SJSA1 (cell line): ENCODE results near the gene PBLD. TPM values are rescaled to one million over a fixed set of nuclear protein-coding genes. Genes with fewer than 3 reads are reported as not detected.

Experiments
- DNase-seq, 2 experiments: peaks; one replicate each; pipeline ENCODE4 v3.0.0-alpha.2; 2015 to 2020; ENCODE audit warnings: low spot score in 2 of 2, low read depth in 1 of 2
- H3K27ac ChIP-seq: fragments of 250-450 bp; sonication (Bioruptor Pico); 2 replicates; pipeline ENCODE4 v1.5.1; 2020; ENCODE audit warnings: mild to moderate bottlenecking, moderate library complexity
- H3K27me3 ChIP-seq: fragments of 250-450 bp; sonication (Bioruptor Pico); replicated peaks from 2 replicates; pipeline ENCODE4 v1.5.1; 2020; ENCODE audit warnings: mild to moderate bottlenecking, moderate library complexity
- H3K36me3 ChIP-seq: fragments of 250-450 bp; sonication (Bioruptor Pico); 2 replicates; pipeline ENCODE4 v1.5.1; 2020; ENCODE audit warnings: mild to moderate bottlenecking
- H3K4me1 ChIP-seq: fragments of 250-450 bp; sonication (Bioruptor Pico); replicated peaks from 2 replicates; pipeline ENCODE4 v1.6.1; 2021; ENCODE audit warnings: mild to moderate bottlenecking
- H3K4me3 ChIP-seq: fragments of 250-450 bp; sonication (Bioruptor Pico); 2 replicates; pipeline ENCODE4 v1.5.1; 2020; ENCODE audit warnings: mild to moderate bottlenecking
- H3K9me3 ChIP-seq: fragments of 250-450 bp; sonication (Bioruptor Pico); replicated peaks from 2 replicates; pipeline ENCODE4 v1.5.1; 2020; ENCODE audit warnings: mild to moderate bottlenecking
- total RNA-seq: library from RNA; depleted of rRNA; stranded (reverse); fragments of >200 nt; shearing (Covaris generic); gene quantifications from 2 replicates; pipeline ENCODE4 v1.2.3, GENCODE V29; 2014; rRNA removed

The PBLD gene
- 3.2 and 3.3 TPM in 2 replicates for total RNA-seq

GRCh38 chr10:68332259-68333057, at the start of gene PBLD:
Gene PBLD (minus strand): TSS chr10:68332928. CDS start chr10:68306844, 26,084 bp downstream.
- Histone ChIP-seq H3K9me3 (no peaks in the 10 kb centered on the region; the same call in 1 of the 2 replicates), H3K4me3 (peak within 1 kb of the TSS; percentile 91), H3K27ac (peak within 1 kb of the TSS; percentile 98), H3K4me1 (peaks cover 43% of the 10 kb centered on the region), H3K27me3 (no peaks in the 10 kb centered on the region), H3K36me3 (peaks cover 50% of the 10 kb centered on the region)
- peak; percentile 83 to 91 for DNase-seq

GRCh38 chr10:68371604-68372003, 38.9 kb upstream of the PBLD start:
- Histone ChIP-seq H3K9me3 (no peaks in the 10 kb centered on the region), H3K27me3 (no peaks in the 10 kb centered on the region), H3K4me1 (no peaks in the 10 kb centered on the region), H3K4me3 (no peak overlapping the region), H3K27ac (no peak overlapping the region), H3K36me3 (peaks cover 44% of the 10 kb centered on the region)
- DNase-seq = no peak

GRCh38 chr10:68367121-68367520, 34.4 kb upstream of the PBLD start:
- DNase-seq = no peak
- no peak overlapping the region for H3K27ac ChIP-seq
- peaks cover 28% of the 10 kb centered on the region for H3K36me3 ChIP-seq
- H3K27me3 ChIP-seq = no peaks in the 10 kb centered on the region
- no peak overlapping the region for H3K4me3 ChIP-seq
- H3K9me3 ChIP-seq = no peaks in the 10 kb centered on the region
- H3K4me1 ChIP-seq = no peaks in the 10 kb centered on the region

GRCh38 chr10:68366600-68366999, 33.9 kb upstream of the PBLD start:
- no peaks in the 10 kb centered on the region for H3K9me3 ChIP-seq

GRCh38 chr10:68365611-68366010, 32.9 kb upstream of the PBLD start:
- Histone ChIP-seq H3K4me3 (no peak overlapping the region), H3K36me3 (peaks cover 27% of the 10 kb centered on the region), H3K27ac (no peak overlapping the region), H3K27me3 (no peaks in the 10 kb centered on the region), H3K9me3 (no peaks in the 10 kb centered on the region), H3K4me1 (no peaks in the 10 kb centered on the region)
- DNase-seq = no peak

More at GRCh38 chr10:68366600-68366999, 33.9 kb upstream of the PBLD start:
- Histone ChIP-seq H3K27ac (no peak overlapping the region), H3K4me1 (no peaks in the 10 kb centered on the region), H3K27me3 (no peaks in the 10 kb centered on the region), H3K36me3 (peaks cover 27% of the 10 kb centered on the region), H3K4me3 (no peak overlapping the region)
- no peak for DNase-seq

- no peak for DNase-seq
- Histone ChIP-seq H3K4me1 (no peaks in the 10 kb centered on the region), H3K4me3 (no peak overlapping the region), H3K36me3 (peaks cover 21% of the 10 kb centered on the region), H3K9me3 (no peaks in the 10 kb centered on the region), H3K27ac (no peak overlapping the region), H3K27me3 (no peaks in the 10 kb centered on the region)
Observed at GRCh38 chr10:68364101-68364886, 31.6 kb upstream of the PBLD start.

- no peak for DNase-seq
Observed at GRCh38 chr10:68362590-68362989, 29.9 kb upstream of the PBLD start.

GRCh38 chr10:68359189-68359588, 26.5 kb upstream of the PBLD start:
- Histone ChIP-seq H3K9me3 (no peaks in the 10 kb centered on the region), H3K27me3 (no peaks in the 10 kb centered on the region), H3K4me1 (no peaks in the 10 kb centered on the region), H3K4me3 (no peak overlapping the region), H3K36me3 (peaks cover 28% of the 10 kb centered on the region), H3K27ac (no peak overlapping the region)
- no peak for DNase-seq

More at GRCh38 chr10:68362590-68362989, 29.9 kb upstream of the PBLD start:
- no peaks in the 10 kb centered on the region for H3K27me3 ChIP-seq
- H3K4me1 ChIP-seq = no peaks in the 10 kb centered on the region
- no peak overlapping the region for H3K4me3 ChIP-seq
- H3K9me3 ChIP-seq = no peaks in the 10 kb centered on the region
- no peak overlapping the region for H3K27ac ChIP-seq
- H3K36me3 ChIP-seq = peaks cover 25% of the 10 kb centered on the region

- Histone ChIP-seq H3K27me3 (no peaks in the 10 kb centered on the region), H3K9me3 (no peaks in the 10 kb centered on the region), H3K27ac (no peak overlapping the region), H3K36me3 (peaks cover 40% of the 10 kb centered on the region), H3K4me1 (no peaks in the 10 kb centered on the region), H3K4me3 (no peak overlapping the region)
- no peak for DNase-seq
Observed at GRCh38 chr10:68353537-68353936, 20.8 kb upstream of the PBLD start.

GRCh38 chr10:68348265-68348741, 15.6 kb upstream of the PBLD start:
- peak in 1 of 2 experiments; percentile 41 for DNase-seq
- no peak overlapping the region for H3K27ac ChIP-seq
- H3K27me3 ChIP-seq = no peaks in the 10 kb centered on the region
- peaks cover 64% of the 10 kb centered on the region for H3K36me3 ChIP-seq
- no peak overlapping the region for H3K4me3 ChIP-seq
- no peaks in the 10 kb centered on the region for H3K9me3 ChIP-seq
- no peaks in the 10 kb centered on the region for H3K4me1 ChIP-seq

GRCh38 chr10:68346774-68347173, 14.0 kb upstream of the PBLD start:
- DNase-seq = no peak
- peaks cover 71% of the 10 kb centered on the region for H3K36me3 ChIP-seq

GRCh38 chr10:68345621-68346020, 12.9 kb upstream of the PBLD start:
- no peaks in the 10 kb centered on the region for H3K27me3 ChIP-seq
- H3K4me1 ChIP-seq = no peaks in the 10 kb centered on the region
- no peak for DNase-seq
- no peak overlapping the region for H3K4me3 ChIP-seq
- no peak overlapping the region for H3K27ac ChIP-seq
- H3K36me3 ChIP-seq = peaks cover 79% of the 10 kb centered on the region
- H3K9me3 ChIP-seq = no peaks in the 10 kb centered on the region

More at GRCh38 chr10:68346774-68347173, 14.0 kb upstream of the PBLD start:
- Histone ChIP-seq H3K4me1 (no peaks in the 10 kb centered on the region), H3K9me3 (no peaks in the 10 kb centered on the region), H3K27me3 (no peaks in the 10 kb centered on the region), H3K27ac (no peak overlapping the region), H3K4me3 (no peak overlapping the region)

GRCh38 chr10:68342909-68343516, 10.3 kb upstream of the PBLD start:
- no peaks in the 10 kb centered on the region for H3K27me3 ChIP-seq
- no peak for DNase-seq
- H3K27ac ChIP-seq = no peak overlapping the region
- no peak overlapping the region for H3K4me3 ChIP-seq
- no peaks in the 10 kb centered on the region for H3K4me1 ChIP-seq
- H3K36me3 ChIP-seq = peaks cover 91% of the 10 kb centered on the region
- H3K9me3 ChIP-seq = no peaks in the 10 kb centered on the region
